Naive thymus-derived CD8-positive, alpha-beta T cell (primary cell): ENCODE results near the gene LRSAM1. TPM values are rescaled to one million over a fixed set of nuclear protein-coding genes. Genes with fewer than 3 reads are reported as not detected.

Experiments used
- ATAC-seq, 2 donors: fragments of 150-1000 bp; cut with Tn5 transposase in 1 of 2; sonication (Bioruptor Pico), chemical (Tn5 transposase) in 1 of 2; 1 replicate in 1 of 2; 2 replicates in 1 of 2; pipeline ENCODE4 v1.10.0; 2021; ENCODE audit warnings: mild to moderate bottlenecking in 2 of 2, moderate library complexity in 2 of 2
- POLR2A ChIA-PET: fragments of 350-600 bp; sonication (Branson Sonifier 250); formaldehyde crosslinking; loops from one replicate; lab custom pipeline; 2021; ENCODE audit warnings: antibody characterized with exemption; lab: Charles Lee
- DNase-seq, 10 donors: peaks; one replicate each; pipeline versions ENCODE4 v3.0.0 to v3.0.0-alpha.2; 2020 to 2022
- H3K27ac Mint-ChIP-seq, 10 donors: one replicate each; pipeline ENCODE4 v1.8.0; 2020 to 2022; ENCODE audit warnings: mild to moderate bottlenecking in 10 of 10, mixed read lengths in 10 of 10, moderate library complexity in 4 of 10, inconsistent platforms in 1 of 10
- H3K27me3 Mint-ChIP-seq, 5 donors: one replicate each; pipeline ENCODE4 v1.8.0; 2021 to 2022; ENCODE audit warnings: mixed read lengths in 5 of 5
- H3K36me3 Mint-ChIP-seq, 3 donors: one replicate each; pipeline ENCODE4 v1.8.0; 2020 to 2022; ENCODE audit warnings: mixed read lengths in 3 of 3, mild to moderate bottlenecking in 2 of 3, inconsistent platforms in 1 of 3
- H3K4me1 Mint-ChIP-seq, 4 donors: one replicate each; pipeline ENCODE4 v1.8.0; 2021 to 2022; ENCODE audit warnings: mixed read lengths in 4 of 4
- H3K4me3 Mint-ChIP-seq, 10 donors: one replicate each; pipeline ENCODE4 v1.8.0; 2020 to 2022; ENCODE audit warnings: mild to moderate bottlenecking in 10 of 10, mixed read lengths in 10 of 10, moderate library complexity in 6 of 10, inconsistent platforms in 1 of 10
- H3K9me3 Mint-ChIP-seq, 9 donors: one replicate each; pipeline ENCODE4 v1.8.0; 2020 to 2022; ENCODE audit warnings: mixed read lengths in 9 of 9, mild to moderate bottlenecking in 3 of 9, inconsistent platforms in 1 of 9, moderate library complexity in 1 of 9
- polyA plus RNA-seq, 3 donors: library from polyadenylated mRNA; unstranded; fragments of 300-500 nt; fragmentation: Illumina TruSeq; gene quantifications; one replicate each; pipeline ENCODE4 v1.2.3, GENCODE V29; 2021
- total RNA-seq, 8 experiments: library from RNA in 2 of 8; stranded (reverse) in 2 of 8; gene quantifications; one replicate each; pipeline ENCODE4 v1.2.3 and lab custom pipeline; 2021 to 2026

The LRSAM1 gene
- total and polyA plus RNA-seq, 5 experiments from 2014 or later, result 4.3 to 26.4 (median 9.6) TPM

- Mint-ChIP-seq H3K36me3 (no peaks in the 10 kb centered on the region), H3K9me3 (no peaks in the 10 kb centered on the region), H3K27me3 (no peaks in the 10 kb centered on the region), H3K4me1 (peaks cover 0 to 2% (median 0%) of the 10 kb centered on the region in 4 donors), H3K27ac (no peak overlapping the region), H3K4me3 (no peak overlapping the region)
- ATAC-seq (no peak), DNase-seq (no peak)
- POLR2A ChIA-PET, result no interaction called here
These were observed 84.5 kb downstream of the LRSAM1 start for GRCh38 chr9:127535834-127536233.

GRCh38 chr9:127536499-127536898, 85.2 kb downstream of the LRSAM1 start:
- no peaks in the 10 kb centered on the region for H3K27me3 Mint-ChIP-seq
- no peak overlapping the region for H3K4me3 Mint-ChIP-seq
- POLR2A ChIA-PET, result interaction anchor here (1.2 kb wide), 1 partner anchor 21 kb away, joined by 4 read pairs; no protein-coding TSS in a partner anchor
- H3K36me3 Mint-ChIP-seq, result no peaks in the 10 kb centered on the region
- H3K9me3 Mint-ChIP-seq, result no peaks in the 10 kb centered on the region
- ATAC-seq, result no peak
- peaks cover 0 to 2% (median 0%) of the 10 kb centered on the region in 4 donors for H3K4me1 Mint-ChIP-seq
- no peak for DNase-seq
- no peak overlapping the region for H3K27ac Mint-ChIP-seq

- no peaks in the 10 kb centered on the region for H3K36me3 Mint-ChIP-seq
- DNase-seq (no peak), ATAC-seq (no peak)
- H3K4me1 Mint-ChIP-seq, result peaks cover 0 to 2% (median 0%) of the 10 kb centered on the region in 4 donors
- no peak overlapping the region for H3K27ac Mint-ChIP-seq
- H3K4me3 Mint-ChIP-seq, result no peak overlapping the region
- no peaks in the 10 kb centered on the region for H3K27me3 Mint-ChIP-seq
- H3K9me3 Mint-ChIP-seq, result no peaks in the 10 kb centered on the region
- POLR2A ChIA-PET, result interaction anchor here (0.6 to 1.2 kb wide), 2 partner anchors 20 to 622 kb away, joined by 3 to 4 read pairs; no protein-coding TSS in a partner anchor
These were observed 85.7 kb downstream of the LRSAM1 start for GRCh38 chr9:127537014-127537413.

GRCh38 chr9:127537792-127538191, 86.5 kb downstream of the LRSAM1 start:
- no peak for DNase-seq
- no peak for ATAC-seq
- H3K4me1 Mint-ChIP-seq, result peaks cover 0 to 2% (median 0%) of the 10 kb centered on the region in 4 donors
- H3K9me3 Mint-ChIP-seq, result no peaks in the 10 kb centered on the region
- H3K27ac Mint-ChIP-seq, result peak overlapping the region in 1 of 10 donors; percentile 34
- H3K36me3 Mint-ChIP-seq, result no peaks in the 10 kb centered on the region
- no peaks in the 10 kb centered on the region for H3K27me3 Mint-ChIP-seq
- POLR2A ChIA-PET, result no interaction called here
- H3K4me3 Mint-ChIP-seq, result no peak overlapping the region

GRCh38 chr9:127538849-127539258, 87.5 kb downstream of the LRSAM1 start:
- peaks cover 0 to 4% (median under 1%) of the 10 kb centered on the region in 4 donors for H3K4me1 Mint-ChIP-seq
- H3K36me3 Mint-ChIP-seq, result no peaks in the 10 kb centered on the region
- no peaks in the 10 kb centered on the region for H3K27me3 Mint-ChIP-seq
- H3K27ac Mint-ChIP-seq, result peak overlapping the region in 1 of 10 donors; percentile 75
- POLR2A ChIA-PET, result no interaction called here
- ATAC-seq, result no peak
- H3K9me3 Mint-ChIP-seq, result no peaks in the 10 kb centered on the region
- H3K4me3 Mint-ChIP-seq, result no peak overlapping the region
- no peak for DNase-seq

- H3K4me3 Mint-ChIP-seq, result no peak overlapping the region
- ATAC-seq (no peak), DNase-seq (no peak)
- no peak overlapping the region for H3K27ac Mint-ChIP-seq
- POLR2A ChIA-PET, result no interaction called here
- H3K27me3 Mint-ChIP-seq, result no peaks in the 10 kb centered on the region
- H3K4me1 Mint-ChIP-seq, result peaks cover 0 to 4% (median under 1%) of the 10 kb centered on the region in 4 donors
- H3K9me3 Mint-ChIP-seq, result no peaks in the 10 kb centered on the region
- H3K36me3 Mint-ChIP-seq, result no peaks in the 10 kb centered on the region
These were observed 88.1 kb downstream of the LRSAM1 start for GRCh38 chr9:127539259-127539981.

- Mint-ChIP-seq H3K9me3 (no peaks in the 10 kb centered on the region), H3K4me3 (no peak overlapping the region), H3K4me1 (peaks cover 0 to 4% (median 1%) of the 10 kb centered on the region in 4 donors), H3K27ac (peak overlapping the region in 1 of 10 donors; percentile 73), H3K27me3 (no peaks in the 10 kb centered on the region), H3K36me3 (no peaks in the 10 kb centered on the region)
- DNase-seq (no peak), ATAC-seq (no peak)
- POLR2A ChIA-PET, result no interaction called here
These were observed 88.8 kb downstream of the LRSAM1 start for GRCh38 chr9:127539982-127540663.

GRCh38 chr9:127540664-127541041, 89.3 kb downstream of the LRSAM1 start:
- Mint-ChIP-seq H3K4me3 (no peak overlapping the region), H3K9me3 (no peaks in the 10 kb centered on the region), H3K4me1 (peaks cover 0 to 3% (median 1%) of the 10 kb centered on the region in 4 donors), H3K36me3 (no peaks in the 10 kb centered on the region), H3K27me3 (no peaks in the 10 kb centered on the region), H3K27ac (peak overlapping the region in 1 of 10 donors; percentile 73)
- ATAC-seq, result no peak
- POLR2A ChIA-PET, result no interaction called here
- DNase-seq, result no peak

GRCh38 chr9:127541176-127541575, 89.9 kb downstream of the LRSAM1 start:
- ATAC-seq, result no peak
- Mint-ChIP-seq H3K4me1 (peaks cover 0 to 5% (median 3%) of the 10 kb centered on the region in 4 donors), H3K27me3 (no peaks in the 10 kb centered on the region), H3K4me3 (no peak overlapping the region), H3K36me3 (no peaks in the 10 kb centered on the region), H3K9me3 (no peaks in the 10 kb centered on the region), H3K27ac (no peak overlapping the region)
- DNase-seq, result no peak
- POLR2A ChIA-PET, result no interaction called here

GRCh38 chr9:127541865-127542264, 90.6 kb downstream of the LRSAM1 start:
- DNase-seq (no peak), ATAC-seq (no peak)
- Mint-ChIP-seq H3K36me3 (no peaks in the 10 kb centered on the region), H3K9me3 (no peaks in the 10 kb centered on the region), H3K4me3 (no peak overlapping the region), H3K27ac (no peak overlapping the region), H3K27me3 (no peaks in the 10 kb centered on the region), H3K4me1 (peaks cover 0 to 10% (median 6%) of the 10 kb centered on the region in 4 donors)
- POLR2A ChIA-PET, result no interaction called here

GRCh38 chr9:127543221-127543620, 91.9 kb downstream of the LRSAM1 start:
- ATAC-seq, result no peak
- Mint-ChIP-seq H3K27me3 (no peaks in the 10 kb centered on the region), H3K4me1 (peaks cover under 1 to 10% (median 6%) of the 10 kb centered on the region in 4 donors), H3K36me3 (no peaks in the 10 kb centered on the region), H3K9me3 (no peaks in the 10 kb centered on the region), H3K27ac (peak overlapping the region in 1 of 10 donors; percentile 46), H3K4me3 (no peak overlapping the region)
- DNase-seq, result no peak
- POLR2A ChIA-PET, result interaction anchor here (1.6 kb wide), 1 partner anchor 15 kb away, joined by 4 read pairs; no protein-coding TSS in a partner anchor

- Mint-ChIP-seq H3K36me3 (no peaks in the 10 kb centered on the region), H3K9me3 (no peaks in the 10 kb centered on the region), H3K4me3 (no peak overlapping the region), H3K27ac (peak overlapping the region in 2 of 10 donors; percentile 46 to 52), H3K27me3 (no peaks in the 10 kb centered on the region), H3K4me1 (peaks cover 4 to 13% (median 8%) of the 10 kb centered on the region in 4 donors)
- ATAC-seq (no peak), DNase-seq (no peak)
- POLR2A ChIA-PET, result interaction anchor here (1.1 to 1.6 kb wide), 2 partner anchors 13 to 15 kb away, joined by 3 to 4 read pairs; no protein-coding TSS in a partner anchor
These were observed 92.7 kb downstream of the LRSAM1 start for GRCh38 chr9:127543973-127544533.
